K562 (cell line): ENCODE data around the gene TBXAS1. TPM values are rescaled to one million over a fixed set of nuclear protein-coding genes. Genes with fewer than 3 reads are reported as not detected.

Experiments
- BCL6 ChIP-seq: fragments of 250-450 bp; sonication (Bioruptor Pico); IDR thresholded peaks from 2 replicates; pipeline ENCODE4 v1.4.0; 2020
- CBX3 ChIP-seq, 2 experiments: IDR thresholded peaks; 1 replicate in 1 of 2; 2 replicates in 1 of 2; pipeline ENCODE4 v1.6.1; 2012; ENCODE audit warnings: inconsistent platforms in 2 of 2, low read length in 2 of 2, borderline replicate concordance in 1 of 2, control low read depth in 1 of 2
- DDX20 ChIP-seq: fragments of 450-650 bp; IDR thresholded peaks from 2 replicates; pipeline ENCODE4 v1.6.1; 2016; ENCODE audit warnings: missing genetic modification characterization, low read depth, mild to moderate bottlenecking, missing compliant biosample characterization, moderate library complexity
- DMBX1 ChIP-seq: fragments of 250-450 bp; sonication (Bioruptor Pico); IDR thresholded peaks from 2 replicates; pipeline ENCODE4 v1.8.0; 2022; ENCODE audit warnings: inconsistent platforms, mild to moderate bottlenecking, moderate library complexity, borderline replicate concordance
- ELK1 ChIP-seq: sonication (generic); formaldehyde crosslinking; IDR thresholded peaks from 2 replicates; pipeline ENCODE4 v1.8.1; 2022; ENCODE audit warnings: missing genetic modification reagents
- HIVEP1 ChIP-seq: fragments of 250-450 bp; sonication (Bioruptor Pico); IDR thresholded peaks from 2 replicates; pipeline ENCODE4 v1.4.0; 2020; ENCODE audit warnings: mild to moderate bottlenecking
- KDM2B ChIP-seq: fragments of 250-450 bp; sonication (Bioruptor Pico); IDR thresholded peaks from 2 replicates; pipeline ENCODE4 v1.8.0; 2021; ENCODE audit warnings: mild to moderate bottlenecking, moderate library complexity
- MNT ChIP-seq, 2 experiments: fragments of 450-650 bp; conservative IDR thresholded peaks; 2 replicates each; pipeline ENCODE4 v1.6.1; 2017; ENCODE audit warnings: mild to moderate bottlenecking in 2 of 2, moderate library complexity in 2 of 2
- PCBP2 ChIP-seq: fragments of 200-400 bp; formaldehyde crosslinking; IDR thresholded peaks from 2 replicates; pipeline ENCODE4 v1.6.1; 2018; ENCODE audit warnings: low read length, low read depth, mild to moderate bottlenecking, moderate library complexity; ENCODE audit not compliant: poor library complexity, severe bottlenecking
- PHF21A ChIP-seq: fragments of 450-650 bp; IDR thresholded peaks from 2 replicates; pipeline ENCODE4 v1.6.1; 2017; ENCODE audit warnings: low read depth, borderline replicate concordance
- PHF8 ChIP-seq: fragments of 200-600 bp; sonication (generic); IDR thresholded peaks from 2 replicates; pipeline ENCODE4 v1.6.1; 2012; ENCODE audit warnings: mixed run types, mild to moderate bottlenecking, inconsistent platforms, low read length, moderate library complexity, borderline replicate concordance
- PML ChIP-seq: IDR thresholded peaks from 2 replicates; pipeline ENCODE4 v1.6.1; 2012; ENCODE audit warnings: low read length, inconsistent platforms
- POLR2H ChIP-seq: IDR thresholded peaks from 2 replicates; pipeline ENCODE4 v1.6.1; 2016; ENCODE audit warnings: missing genetic modification characterization, low read depth, mild to moderate bottlenecking, control low read depth, missing compliant biosample characterization, moderate library complexity
- PRPF4 ChIP-seq: fragments of 200-400 bp; formaldehyde crosslinking; IDR thresholded peaks from one replicate; pipeline ENCODE4 v1.6.1; 2017; ENCODE audit warnings: low read length, low read depth, mild to moderate bottlenecking; ENCODE audit not compliant: insufficient read depth, poor library complexity, severe bottlenecking
- PYGO2 ChIP-seq: fragments of 450-650 bp; IDR thresholded peaks from 2 replicates; pipeline ENCODE4 v1.6.1; 2016; ENCODE audit warnings: mild to moderate bottlenecking, missing genetic modification characterization, moderate library complexity, missing compliant biosample characterization
- RFX5 ChIP-seq: IDR thresholded peaks from 2 replicates; pipeline ENCODE4 v1.6.1; 2011; ENCODE audit warnings: low read depth, mild to moderate bottlenecking, improper control_type of control experiment, low read length
- SMARCE1 ChIP-seq: fragments of 450-650 bp; IDR thresholded peaks from 2 replicates; pipeline ENCODE4 v1.7.1; 2016; ENCODE audit warnings: mild to moderate bottlenecking
- STAT5B ChIP-seq: fragments of 250-450 bp; sonication (Bioruptor Pico); IDR thresholded peaks from 2 replicates; pipeline ENCODE4 v1.8.0; 2021; ENCODE audit warnings: mild to moderate bottlenecking, inconsistent platforms
- TCF7L2 ChIP-seq: fragments of 150-350 bp; IDR thresholded peaks from 2 replicates; pipeline ENCODE4 v1.6.1; 2016; ENCODE audit warnings: low read depth, mild to moderate bottlenecking, low read length, moderate library complexity
- WHSC1 ChIP-seq: IDR thresholded peaks from one replicate; pipeline ENCODE4 v1.6.1; 2012; ENCODE audit warnings: low read length, control low read depth, inconsistent platforms
- ZNF12 ChIP-seq: sonication (generic); formaldehyde crosslinking; IDR thresholded peaks from 2 replicates; pipeline ENCODE4 v1.4.0; 2020; ENCODE audit warnings: mild to moderate bottlenecking, missing genetic modification reagents
- ZNF274 ChIP-seq: IDR thresholded peaks from 2 replicates; pipeline ENCODE4 v1.6.1; 2011; ENCODE audit warnings: low read depth, mild to moderate bottlenecking, low read length, moderate library complexity, borderline replicate concordance
- ZNF561 ChIP-seq: fragments of 450-650 bp; formaldehyde crosslinking; conservative IDR thresholded peaks from 2 replicates; pipeline ENCODE4 v1.4.0; 2020; ENCODE audit warnings: mild to moderate bottlenecking, moderate library complexity
- ZNF586 ChIP-seq: fragments of 450-650 bp; formaldehyde crosslinking; conservative IDR thresholded peaks from 2 replicates; pipeline ENCODE4 v1.4.0; 2020; ENCODE audit warnings: mild to moderate bottlenecking, moderate library complexity
- ZNF668 ChIP-seq: fragments of 250-450 bp; sonication (Bioruptor Pico); IDR thresholded peaks from 2 replicates; pipeline ENCODE4 v1.8.0; 2022; ENCODE audit warnings: mild to moderate bottlenecking, inconsistent platforms
- polyA plus RNA-seq, 8 experiments: library from polyadenylated mRNA; depleted of rRNA in 4 of 8; stranded (reverse) in 5 of 8; unstranded in 3 of 8; fragments of >200 nt; fragmentation: Nextera tagmentation in 2 of 8; fragmentation: Illumina TruSeq in 1 of 8; extraction: Ambion mirVana in 2 of 8; extraction: Trizol in 1 of 8; gene quantifications; 2 replicates each; pipeline versions ENCODE4 v1.2.1 to v1.2.3, GENCODE V29; 2011 to 2014; ENCODE audit warnings: inconsistent platforms in 1 of 8, missing spikeins in 1 of 8
- total RNA-seq, 7 experiments: library from RNA; depleted of rRNA in 6 of 7; stranded (reverse); fragments of >200 nt in 6 of 7; fragmentation: Illumina TruSeq in 2 of 7; extraction: Trizol in 2 of 7; gene quantifications; 2 replicates each; pipeline versions ENCODE4 v1.2.1 to v1.2.3, GENCODE V29; 2011 to 2021; ENCODE audit warnings: low replicate concordance in 1 of 7
- TF ChIP-seq, protein P1 (sequence below): fragments of 250-450 bp; sonication (Bioruptor Pico); IDR thresholded peaks from 2 replicates; pipeline ENCODE4 v1.8.0; 2021; ENCODE audit warnings: mild to moderate bottlenecking, moderate library complexity

TBXAS1 gene
- total and polyA plus RNA-seq, 9 of the 15 experiments (the other 6 are each of a cell fraction or from before 2014, with no cell fraction given) = 1.1 to 8.3 (median 1.9) TPM

GRCh38 chr7:139855498-139856270, 26.6 kb downstream of the TBXAS1 start (continued):
- TF ChIP-seq MNT (conservative IDR thresholded peaks at IDR 0.05) (no peak), PCBP2 (no peak), RFX5 (no peak), ZNF274 (no peak), PHF8 (peak; percentile 7; the same call in 1 of the 2 replicates), BCL6 (CRISPR knock-in tag) (no peak), STAT5B (CRISPR knock-in tag) (no peak), SMARCE1 (0 out of 2 replicates have a peak, but pooled peaks have one; percentile 22), ZNF561 (CRISPR knock-in tag) (no peak), ZNF12 (CRISPR knock-in tag) (no peak), PML (no peak), ELK1 (CRISPR knock-in tag) (no peak), PHF21A (no peak), ZNF668 (CRISPR knock-in tag) (0 out of 2 replicates have a peak, but pooled peaks have one; percentile 23), PRPF4 (no peak), CBX3 (IDR thresholded peaks at IDR 0.05; ENCODE audit: borderline replicate concordance in 1 of 2, low read length in 2 of 2) (peak in 1 of 2 experiments; percentile 88; a peak in 1 of 3 replicates), DDX20 (tag) (no peak), ZNF586 (no peak), DMBX1 (CRISPR knock-in tag) (no peak; the same call in none of the 2 replicates), HIVEP1 (CRISPR knock-in tag) (no peak), KDM2B (CRISPR knock-in tag) (no peak), PYGO2 (tag) (no peak), TCF7L2 (no peak), WHSC1 (no peak), POLR2H (tag) (no peak)
- TF ChIP-seq, protein P1, sequence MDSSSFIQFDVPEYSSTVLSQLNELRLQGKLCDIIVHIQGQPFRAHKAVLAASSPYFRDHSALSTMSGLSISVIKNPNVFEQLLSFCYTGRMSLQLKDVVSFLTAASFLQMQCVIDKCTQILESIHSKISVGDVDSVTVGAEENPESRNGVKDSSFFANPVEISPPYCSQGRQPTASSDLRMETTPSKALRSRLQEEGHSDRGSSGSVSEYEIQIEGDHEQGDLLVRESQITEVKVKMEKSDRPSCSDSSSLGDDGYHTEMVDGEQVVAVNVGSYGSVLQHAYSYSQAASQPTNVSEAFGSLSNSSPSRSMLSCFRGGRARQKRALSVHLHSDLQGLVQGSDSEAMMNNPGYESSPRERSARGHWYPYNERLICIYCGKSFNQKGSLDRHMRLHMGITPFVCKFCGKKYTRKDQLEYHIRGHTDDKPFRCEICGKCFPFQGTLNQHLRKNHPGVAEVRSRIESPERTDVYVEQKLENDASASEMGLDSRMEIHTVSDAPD (CRISPR knock-in tag) = no peak
